GM19099 (cell line): ENCODE results near the gene GTSF1L.
A peak's percentile ranks its signal among the peaks of the same experiment; 100 is the strongest.

ENCODE experiments used
- POLR2A ChIP-seq: IDR thresholded peaks from 3 replicates; pipeline ENCODE4 v1.6.1; 2011; ENCODE audit warnings: low read depth; ENCODE audit not compliant: insufficient read length; ENCODE audit errors: extremely low read depth

The GTSF1L gene

DNA sequence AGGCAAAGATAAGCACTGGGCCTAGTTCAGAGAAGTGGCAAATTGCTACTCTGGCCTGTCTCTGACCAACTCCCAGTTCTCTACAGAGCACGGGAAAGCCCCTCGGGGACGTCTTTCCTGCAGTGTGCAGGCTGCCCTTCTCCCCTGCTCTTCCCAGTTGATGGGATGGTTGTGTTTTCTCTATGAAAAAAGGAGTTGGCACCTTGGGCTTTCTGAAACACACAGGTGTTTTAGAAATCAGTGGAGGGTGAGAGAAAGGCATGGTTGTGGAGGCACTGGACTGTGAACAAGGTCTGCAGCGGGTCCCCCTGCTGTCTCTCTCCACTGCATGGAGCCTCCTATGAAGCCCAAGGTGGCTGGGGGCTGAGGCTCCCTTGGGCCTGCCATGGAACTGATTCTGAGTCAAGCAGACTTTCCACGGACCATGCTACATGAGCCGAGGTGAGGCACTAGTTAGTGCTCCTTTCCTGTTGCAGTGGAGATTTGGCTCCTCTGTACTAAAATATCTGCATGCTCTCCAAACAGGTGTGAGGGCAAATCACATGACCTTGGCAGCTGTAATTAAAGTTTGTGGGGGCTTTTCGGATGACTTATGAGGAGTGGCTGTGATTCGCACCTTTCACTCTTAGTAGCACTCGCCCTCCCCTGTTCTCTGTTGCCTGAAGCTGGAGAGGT lies 16.3 kb downstream of the GTSF1L start:
- no peak for TF ChIP-seq POLR2A

DNA sequence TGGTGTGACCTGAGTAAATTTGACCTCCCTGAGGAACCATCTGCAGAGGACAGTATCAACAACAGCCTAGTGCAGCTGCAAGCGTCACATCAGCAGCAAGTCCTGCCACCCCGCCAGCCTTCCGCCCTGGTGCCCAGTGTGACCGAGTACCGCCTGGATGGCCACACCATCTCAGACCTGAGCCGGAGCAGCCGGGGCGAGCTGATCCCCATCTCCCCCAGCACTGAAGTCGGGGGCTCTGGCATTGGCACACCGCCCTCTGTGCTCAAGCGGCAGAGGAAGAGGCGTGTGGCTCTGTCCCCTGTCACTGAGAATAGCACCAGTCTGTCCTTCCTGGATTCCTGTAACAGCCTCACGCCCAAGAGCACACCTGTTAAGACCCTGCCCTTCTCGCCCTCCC lies 24.3 kb downstream of the GTSF1L start:
- no peak for TF ChIP-seq POLR2A

- no peak for TF ChIP-seq POLR2A
Observed at GRCh38 chr20:43700627-43701026, 26.2 kb downstream of the GTSF1L start.

DNA sequence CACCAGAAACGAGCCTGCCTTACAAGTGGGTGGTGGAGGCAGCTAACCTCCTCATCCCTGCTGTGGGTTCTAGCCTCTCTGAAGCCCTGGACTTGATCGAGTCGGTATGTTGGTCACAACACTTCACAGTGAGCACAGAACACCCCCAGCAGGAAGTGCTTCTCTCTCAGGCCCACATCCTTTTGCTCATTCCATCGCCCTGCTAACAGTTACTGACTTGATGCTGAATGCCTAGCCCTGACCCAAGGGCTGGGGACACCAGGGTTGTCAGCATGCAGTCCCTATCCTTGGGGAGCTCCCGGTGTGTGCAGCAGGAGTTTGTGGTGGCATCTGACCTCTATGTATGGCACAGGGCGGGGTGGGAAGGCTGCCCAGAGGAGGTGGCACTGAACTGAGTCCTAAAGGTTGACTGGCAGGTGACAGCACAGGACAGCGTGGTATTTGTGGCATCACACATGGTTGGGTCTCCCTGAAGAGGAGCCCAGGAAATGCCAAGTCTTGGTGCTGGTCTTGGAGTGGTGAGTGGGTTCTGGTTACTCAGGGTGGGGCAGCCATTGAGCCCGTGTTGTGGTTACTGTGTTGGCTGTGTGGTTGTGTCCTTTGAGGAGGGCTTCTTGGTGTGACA lies 26.7 kb downstream of the GTSF1L start:
- TF ChIP-seq POLR2A, result no peak

DNA sequence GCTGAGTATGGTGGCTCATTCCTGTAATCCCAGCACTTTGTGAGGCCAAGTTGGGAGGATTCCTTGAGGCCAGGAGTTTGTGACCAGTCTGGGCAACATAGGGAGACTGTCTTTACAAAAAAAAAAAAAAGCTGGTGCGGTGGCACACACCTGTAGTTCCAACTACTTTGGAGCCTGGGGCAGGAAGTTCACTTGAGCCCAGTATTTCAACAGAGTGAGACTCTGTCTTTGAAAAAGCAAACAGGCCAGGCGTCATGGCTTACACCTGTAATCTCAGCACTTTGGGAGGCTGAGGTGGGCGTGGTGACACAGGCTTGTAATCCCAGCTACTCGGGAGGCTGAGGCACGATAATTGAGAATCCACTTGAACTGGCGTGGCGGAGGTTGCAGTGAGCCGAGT lies 31.2 kb downstream of the GTSF1L start:
- no peak for TF ChIP-seq POLR2A

- no peak for TF ChIP-seq POLR2A
Observed at GRCh38 chr20:43694763-43695162, 32.0 kb downstream of the GTSF1L start.

GRCh38 chr20:43691928-43692524 lies 34.8 kb downstream of the GTSF1L start:
- no peak for TF ChIP-seq POLR2A

GRCh38 chr20:43690943-43691598 lies 35.7 kb downstream of the GTSF1L start:
- TF ChIP-seq POLR2A, result no peak

DNA sequence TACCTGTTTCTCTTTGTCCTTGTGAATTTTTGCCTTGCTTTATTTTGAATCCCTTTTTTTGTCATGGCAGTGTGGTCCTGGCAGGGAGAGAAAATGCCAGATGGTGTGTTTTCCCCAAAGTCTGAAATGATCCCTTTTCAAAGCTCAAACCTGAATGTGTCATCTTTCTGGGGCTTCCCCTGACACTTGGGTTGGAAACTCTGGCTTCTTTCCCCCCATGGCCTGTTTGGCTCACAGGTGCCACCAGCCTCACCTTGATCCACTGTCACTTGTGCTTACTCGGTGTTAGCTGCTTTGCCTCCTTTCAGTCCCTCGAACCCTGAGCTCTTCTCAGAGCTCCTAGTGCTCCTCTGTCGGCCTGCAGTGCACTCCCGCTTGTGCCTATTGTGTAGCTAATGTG lies 37.6 kb downstream of the GTSF1L start:
- TF ChIP-seq POLR2A, result no peak

DNA sequence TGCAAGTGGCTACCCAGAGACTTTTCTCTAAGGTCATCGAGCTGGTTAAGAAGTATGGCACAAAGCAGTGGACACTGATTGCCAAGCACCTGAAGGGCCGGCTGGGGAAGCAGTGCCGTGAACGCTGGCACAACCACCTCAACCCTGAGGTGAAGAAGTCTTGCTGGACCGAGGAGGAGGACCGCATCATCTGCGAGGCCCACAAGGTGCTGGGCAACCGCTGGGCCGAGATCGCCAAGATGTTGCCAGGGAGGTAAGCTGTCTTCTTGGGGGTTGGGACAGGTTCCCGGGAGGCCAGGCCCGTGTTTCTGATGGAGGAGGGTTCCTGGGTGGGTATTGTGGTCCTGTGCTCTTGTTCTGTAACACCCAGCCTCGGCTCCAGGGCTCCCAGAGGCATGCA lies 40.0 kb downstream of the GTSF1L start:
- TF ChIP-seq POLR2A, result no peak

DNA sequence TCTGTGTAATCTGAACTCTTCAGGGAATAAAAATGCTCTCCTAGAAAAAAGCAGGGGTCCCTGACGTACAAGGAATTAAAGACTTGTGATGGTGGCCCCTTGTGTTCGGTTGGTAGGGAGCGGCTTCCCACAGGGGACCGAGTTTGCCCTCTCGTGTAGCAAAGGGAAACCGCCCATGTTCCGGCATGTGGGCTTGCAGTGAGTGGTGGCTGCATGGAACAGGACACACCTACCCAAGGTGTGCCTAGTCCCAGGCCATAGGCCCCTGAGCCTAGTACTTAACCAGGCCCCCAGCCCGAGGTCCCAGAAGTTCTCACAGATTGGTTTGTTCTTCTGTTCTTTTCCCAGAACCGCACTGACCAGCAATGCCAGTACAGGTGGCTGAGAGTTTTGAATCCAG lies 44.4 kb downstream of the GTSF1L start:
- no peak for TF ChIP-seq POLR2A

DNA sequence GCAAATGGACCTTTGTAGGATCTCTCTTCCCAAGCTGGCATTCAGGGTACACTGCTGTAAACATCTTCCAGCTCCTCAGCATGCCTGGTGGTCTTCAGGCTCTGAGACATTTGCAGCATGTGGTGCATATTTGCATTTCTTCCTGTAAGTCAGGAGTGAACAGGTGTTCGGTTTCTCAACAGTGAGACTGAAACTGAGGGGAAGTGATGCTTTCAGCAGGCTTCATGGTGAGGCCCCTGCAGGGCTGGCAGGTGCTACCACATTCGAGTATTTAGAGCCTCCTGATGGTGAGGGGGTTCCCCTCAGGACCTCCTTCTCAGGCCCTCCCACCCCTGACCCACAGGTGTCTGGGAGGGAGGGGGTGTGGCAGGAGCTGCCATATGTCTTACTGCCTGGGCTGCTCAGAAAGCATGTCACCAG lies 44.8 kb downstream of the GTSF1L start:
- TF ChIP-seq POLR2A, result peak; percentile 49

DNA sequence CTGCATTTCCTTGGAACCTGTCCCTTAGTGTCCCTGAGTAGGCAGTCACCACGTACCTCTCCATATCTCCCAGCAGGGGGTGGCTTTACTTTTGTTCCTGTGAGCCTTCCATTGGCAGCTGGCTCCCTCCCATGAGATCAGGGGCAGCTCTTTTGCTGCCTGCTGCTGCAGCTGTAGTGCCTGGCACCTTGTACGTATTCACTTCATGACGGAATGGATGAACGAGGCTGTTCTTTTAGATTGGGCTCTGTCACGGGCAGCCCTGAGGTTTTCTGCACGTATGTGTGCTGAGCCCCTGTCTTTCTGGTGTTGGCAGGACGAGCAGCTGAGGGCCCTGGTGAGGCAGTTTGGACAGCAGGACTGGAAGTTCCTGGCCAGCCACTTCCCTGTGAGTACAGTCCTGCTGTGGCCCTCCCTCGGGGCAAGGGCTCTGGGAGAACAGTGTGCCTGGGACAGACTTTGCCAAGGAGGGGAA lies 45.3 kb downstream of the GTSF1L start:
- no peak for TF ChIP-seq POLR2A

- TF ChIP-seq POLR2A, result peak; percentile 20
Observed at GRCh38 chr20:43680981-43681380, 45.8 kb downstream of the GTSF1L start.

DNA sequence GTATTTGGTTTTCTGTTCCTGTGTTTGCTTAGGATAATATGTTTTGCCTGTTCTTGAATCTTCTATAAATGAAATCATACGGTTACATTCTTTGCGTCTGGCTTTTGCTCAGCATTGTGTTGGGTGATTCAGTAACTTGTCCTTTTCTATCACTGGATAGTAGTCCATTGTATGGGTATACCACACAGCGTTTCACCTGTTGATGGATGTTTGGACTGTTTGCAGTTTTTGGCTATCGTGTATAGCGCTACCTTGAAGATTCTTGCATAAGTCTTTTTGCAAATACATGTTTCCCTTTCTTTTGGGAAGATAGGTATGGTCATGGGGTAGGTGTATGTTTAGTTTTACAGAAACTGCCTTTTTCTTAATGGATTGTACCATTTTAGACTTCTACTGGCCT lies 50.4 kb downstream of the GTSF1L start:
- no peak for TF ChIP-seq POLR2A
